Measurements from ENCODE around the gene TMEM120A.

DNA sequence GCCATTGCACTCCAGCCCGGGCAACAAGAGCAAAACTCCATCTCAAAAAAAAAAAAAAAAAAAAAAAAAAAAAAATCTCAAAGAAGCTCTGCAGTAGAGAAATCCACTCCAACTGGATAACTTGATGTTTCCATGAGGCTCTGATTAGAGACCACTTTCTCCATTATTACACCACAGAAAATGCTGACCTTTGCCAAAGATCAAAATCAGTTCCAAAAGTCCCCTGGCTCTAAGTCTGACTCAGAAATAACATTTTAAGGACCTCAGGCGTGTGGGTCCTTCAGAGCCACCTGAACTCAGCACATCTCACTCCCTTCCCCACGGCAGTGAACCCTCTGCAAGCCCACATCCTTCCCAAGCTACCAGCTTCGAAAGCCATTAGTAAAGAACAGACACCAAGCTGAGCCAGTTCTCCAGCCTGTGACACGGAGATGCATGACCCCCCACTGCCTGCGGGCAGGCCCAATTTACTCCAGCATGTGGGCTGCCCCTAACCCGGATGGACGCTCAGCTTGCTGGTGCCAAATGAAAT, 13.8 kb upstream of the TMEM120A start:
- TF ChIP-seq CTCF (optimal IDR thresholded peaks at IDR 0.05 in 1 of 3, IDR thresholded peaks at IDR 0.05 in 1 of 3, conservative IDR thresholded peaks at IDR 0.05 in 1 of 3; ENCODE audit: extremely low read depth in 1 of 3, insufficient read depth in 2 of 3, low read length in 3 of 3), result no peak
- TF ChIP-seq EZH2 (IDR thresholded peaks at IDR 0.05; ENCODE audit: low read length), result no peak

Measured in keratinocyte (primary cell).